ENCODE data around the gene KEL. TPM values are rescaled to one million over a fixed set of nuclear protein-coding genes. Genes with fewer than 3 reads are reported as not detected.

KEL gene
- total RNA-seq, 1 donor from 2014 or later = 0.32 TPM

GRCh38 chr7:142961595-142961972 is 579 bp downstream of the KEL start:
- no peak for ATAC-seq

- ATAC-seq = peak; percentile 29
These were observed 1.1 kb downstream of the KEL start for GRCh38 chr7:142960955-142961512.

GRCh38 chr7:142959202-142959601 is 3.0 kb downstream of the KEL start:
- ATAC-seq = no peak

- no peak for ATAC-seq
These were observed 4.4 kb downstream of the KEL start for GRCh38 chr7:142957723-142958122.

GRCh38 chr7:142956951-142957623 is 5.1 kb downstream of the KEL start:
- ATAC-seq = peak; percentile 69

- ATAC-seq = no peak
These were observed 7.4 kb downstream of the KEL start for GRCh38 chr7:142954680-142955268.

- ATAC-seq = no peak
These were observed 11.9 kb downstream of the KEL start for GRCh38 chr7:142950235-142950634.

GRCh38 chr7:142948603-142949002 is 13.6 kb downstream of the KEL start:
- ATAC-seq = no peak

GRCh38 chr7:142945001-142945400 is 17.2 kb downstream of the KEL start:
- no peak for ATAC-seq

GRCh38 chr7:142943706-142944268 is 18.4 kb downstream of the KEL start:
- peak; percentile 98 for ATAC-seq

- peak; percentile 12 for ATAC-seq
These were observed 19.4 kb downstream of the KEL start for GRCh38 chr7:142942746-142943145.

- no peak for ATAC-seq
These were observed 20.6 kb downstream of the KEL start for GRCh38 chr7:142941541-142941940.

- no peak for ATAC-seq
These were observed 21.1 kb downstream of the KEL start for GRCh38 chr7:142940966-142941535.

GRCh38 chr7:142939226-142939910 is 22.8 kb downstream of the KEL start, which contains the start of gene LLCFC1:
Gene LLCFC1 (plus strand): TSS chr7:142939484. CDS start chr7:142939622, 138 bp downstream.
- no peak for ATAC-seq

GRCh38 chr7:142938611-142939010 is 23.6 kb downstream of the KEL start:
- ATAC-seq = no peak

GRCh38 chr7:142935941-142936565 is 26.1 kb downstream of the KEL start:
- ATAC-seq = no peak

GRCh38 chr7:142934056-142934455 is 28.1 kb downstream of the KEL start:
- no peak for ATAC-seq

- ATAC-seq = no peak
These were observed 28.5 kb downstream of the KEL start, which contains the start of gene TRPV5 for GRCh38 chr7:142933624-142934023. Gene TRPV5 (minus strand): TSS chr7:142933746. CDS start chr7:142933459, 287 bp downstream.

- ATAC-seq = no peak
These were observed 29.1 kb downstream of the KEL start for GRCh38 chr7:142933092-142933475.

GRCh38 chr7:142932386-142933091 is 29.6 kb downstream of the KEL start:
- no peak for ATAC-seq

- ATAC-seq = no peak
These were observed 31.9 kb downstream of the KEL start for GRCh38 chr7:142930126-142930730.

Measured in esophagus mucosa (tissue), 1 donor.